ENCODE results near the gene GALNT1. TPM values are rescaled to one million over a fixed set of nuclear protein-coding genes. Genes with fewer than 3 reads are reported as not detected.
"Not testable (repeated sequence)": the region's sequence is repeated elsewhere in the genome, so short reads cannot be mapped to it uniquely, and the experiment has no call there.

Gene GALNT1
- 36.9 and 40.1 TPM in 2 replicates for total RNA-seq (2014; rRNA removed; shearing (Covaris generic))

DNA sequence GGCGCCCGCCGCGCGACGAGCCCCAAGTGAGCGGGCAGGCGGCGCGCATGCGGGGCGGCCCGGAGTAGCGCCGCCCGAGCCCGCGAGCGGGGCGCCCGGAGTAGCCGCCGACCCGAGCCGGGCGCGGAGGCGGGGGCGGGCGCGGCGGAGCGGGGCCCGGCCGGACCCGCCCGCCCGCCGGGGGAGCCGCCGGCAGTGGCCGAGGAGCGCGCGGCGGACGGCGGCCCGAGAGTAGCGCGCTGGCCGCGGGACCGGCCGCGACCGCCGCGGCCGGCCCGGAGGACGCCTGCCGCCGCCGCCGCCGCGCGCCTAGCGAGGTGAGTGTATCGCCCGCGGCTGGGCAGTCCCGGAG is at the start of gene GALNT1:
GALNT1 (plus strand) TSS at position 195 of the 352 bp plus-strand sequence. CDS start 72,923 bp downstream, outside the sequence.
- H3K9me3 ChIP-seq (replicated peaks) = no peaks in the 10 kb centered on the region
- no peaks in the 10 kb centered on the region for H3K36me3 ChIP-seq
- H3K27ac ChIP-seq = peak within 1 kb of the TSS; percentile 36
- DNase-seq = no peak
- peak within 1 kb of the TSS; percentile 81 for H3K4me3 ChIP-seq
- H3K4me1 ChIP-seq = no peaks in the 10 kb centered on the region
- no peaks in the 10 kb centered on the region for H3K27me3 ChIP-seq

DNA sequence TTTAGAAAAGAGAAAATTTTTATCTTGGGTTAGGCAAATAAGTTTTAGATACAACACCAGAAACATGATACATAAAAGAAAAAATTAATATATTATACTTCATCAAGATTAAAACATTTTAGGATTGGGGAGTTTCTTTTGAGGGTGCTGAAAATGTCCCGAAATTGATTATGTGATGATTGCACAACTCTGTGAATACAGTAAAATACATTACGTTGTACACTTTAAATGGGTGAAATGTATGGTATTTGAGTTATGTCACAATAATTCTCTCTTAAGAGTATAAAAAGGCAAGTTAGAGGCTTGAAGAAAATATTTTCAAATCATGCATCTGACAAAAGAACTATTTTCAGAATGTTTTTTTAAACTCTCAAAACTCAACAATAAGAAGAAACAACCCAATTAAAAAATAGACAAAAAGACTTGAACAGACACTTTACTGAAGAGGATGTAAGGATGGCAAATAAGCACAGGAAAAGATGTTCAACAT is 47.6 kb upstream of the GALNT1 start:
- no peak overlapping the region for H3K4me3 ChIP-seq
- no peaks in the 10 kb centered on the region for H3K9me3 ChIP-seq (replicated peaks)
- DNase-seq = no peak
- no peak overlapping the region for H3K27ac ChIP-seq
- no peaks in the 10 kb centered on the region for H3K27me3 ChIP-seq
- H3K36me3 ChIP-seq = no peaks in the 10 kb centered on the region
- no peaks in the 10 kb centered on the region for H3K4me1 ChIP-seq

DNA sequence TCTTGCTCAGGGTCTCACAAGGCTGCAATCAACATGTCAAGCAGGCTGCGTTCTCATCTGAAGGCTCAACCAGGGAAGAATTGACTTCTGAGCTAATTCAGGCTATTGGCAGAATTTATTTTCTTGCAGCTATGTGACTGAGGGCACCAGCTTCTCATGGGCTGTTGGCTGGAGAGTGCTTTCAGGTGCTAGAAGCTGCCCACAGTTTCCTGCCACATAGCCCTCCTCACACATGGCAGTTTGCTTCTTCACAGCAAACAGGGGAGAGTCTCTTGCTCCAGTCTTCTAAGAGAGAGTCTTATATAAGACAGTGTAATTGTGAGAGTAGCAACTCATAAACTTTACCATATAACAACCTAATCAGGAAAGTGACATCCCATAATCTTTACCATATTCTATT is 46.2 kb upstream of the GALNT1 start:
- Histone ChIP-seq H3K4me1 (no peaks in the 10 kb centered on the region), H3K4me3 (no peak overlapping the region), H3K9me3 (replicated peaks) (no peaks in the 10 kb centered on the region), H3K27me3 (no peaks in the 10 kb centered on the region), H3K27ac (no peak overlapping the region), H3K36me3 (no peaks in the 10 kb centered on the region)
- DNase-seq = no peak

DNA sequence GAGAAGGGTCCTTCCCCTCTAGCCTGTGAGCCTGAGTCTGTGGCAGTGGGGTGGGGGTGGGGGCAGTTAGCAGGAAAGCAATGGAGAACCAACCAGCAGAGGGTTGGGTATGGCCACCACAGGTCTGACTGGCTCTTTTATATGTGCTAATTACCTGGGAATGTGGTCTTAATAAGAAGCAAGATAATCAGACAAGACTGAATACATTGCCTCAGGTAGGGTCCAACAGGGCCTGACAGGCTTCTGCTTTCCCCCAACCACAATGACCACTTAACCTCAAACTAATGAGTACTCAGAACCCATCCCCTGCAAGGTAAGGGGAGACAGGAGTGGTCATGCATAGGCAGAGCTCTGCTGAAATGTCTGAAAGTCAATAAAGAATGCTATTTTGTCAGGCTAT is 39.2 kb upstream of the GALNT1 start:
- Histone ChIP-seq H3K4me3 (no peak overlapping the region), H3K9me3 (replicated peaks) (no peaks in the 10 kb centered on the region), H3K36me3 (no peaks in the 10 kb centered on the region), H3K4me1 (no peaks in the 10 kb centered on the region), H3K27me3 (no peaks in the 10 kb centered on the region), H3K27ac (no peak overlapping the region)
- DNase-seq = no peak

DNA sequence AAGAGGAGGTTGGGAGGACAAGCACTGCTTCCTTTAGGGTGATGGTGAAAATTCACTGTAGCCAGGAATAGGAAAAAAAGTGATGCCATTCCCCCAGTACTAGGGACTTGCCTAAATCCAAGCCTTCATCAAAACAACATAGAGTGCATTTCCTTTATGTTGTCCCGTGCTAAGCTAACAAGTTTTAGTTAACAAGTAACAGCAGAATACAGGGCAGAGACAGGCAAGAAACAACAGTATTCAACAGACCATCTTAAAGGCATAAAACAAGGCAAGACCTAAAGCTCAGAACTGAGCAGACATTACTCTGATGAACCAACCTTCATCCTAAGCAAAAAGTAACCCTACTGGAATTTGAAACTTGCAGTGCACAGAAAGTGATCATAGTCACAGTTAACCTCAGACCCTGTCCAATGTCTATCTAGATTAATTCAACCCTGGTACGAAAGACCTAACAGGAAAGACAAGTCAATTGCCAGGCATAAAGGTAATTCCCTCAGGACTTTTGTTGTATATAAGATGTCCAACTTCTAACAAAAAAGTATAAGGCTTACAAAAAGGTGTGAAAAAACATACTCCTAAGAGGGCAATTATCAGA is 34.4 kb upstream of the GALNT1 start:
- Histone ChIP-seq H3K27ac (no peak overlapping the region), H3K4me1 (no peaks in the 10 kb centered on the region), H3K36me3 (no peaks in the 10 kb centered on the region), H3K4me3 (no peak overlapping the region), H3K9me3 (replicated peaks) (no peaks in the 10 kb centered on the region), H3K27me3 (no peaks in the 10 kb centered on the region)
- DNase-seq = no peak

DNA sequence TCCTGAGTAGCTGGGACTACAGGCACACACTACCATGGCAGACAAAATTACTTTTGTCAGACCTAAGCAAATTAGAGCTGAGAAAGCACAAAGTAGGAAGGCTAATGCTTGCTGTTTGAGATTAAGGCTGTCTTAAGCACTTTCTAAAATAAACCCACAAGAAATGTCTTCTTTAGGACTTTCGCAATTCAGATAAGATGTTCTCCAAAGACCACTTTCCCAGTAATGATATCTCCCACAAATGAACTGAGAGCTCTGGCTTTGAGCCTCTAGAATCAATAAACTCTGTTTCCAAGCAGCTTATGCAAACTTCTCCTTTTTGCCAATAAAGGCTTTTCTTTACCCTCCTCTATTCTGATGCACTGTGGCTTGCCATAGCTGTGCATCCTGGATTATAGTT is 32.0 kb upstream of the GALNT1 start:
- H3K27me3 ChIP-seq = no peaks in the 10 kb centered on the region
- H3K4me3 ChIP-seq = no peak overlapping the region
- no peaks in the 10 kb centered on the region for H3K4me1 ChIP-seq
- H3K9me3 ChIP-seq (replicated peaks) = no peaks in the 10 kb centered on the region
- no peaks in the 10 kb centered on the region for H3K36me3 ChIP-seq
- no peak for DNase-seq
- no peak overlapping the region for H3K27ac ChIP-seq

DNA sequence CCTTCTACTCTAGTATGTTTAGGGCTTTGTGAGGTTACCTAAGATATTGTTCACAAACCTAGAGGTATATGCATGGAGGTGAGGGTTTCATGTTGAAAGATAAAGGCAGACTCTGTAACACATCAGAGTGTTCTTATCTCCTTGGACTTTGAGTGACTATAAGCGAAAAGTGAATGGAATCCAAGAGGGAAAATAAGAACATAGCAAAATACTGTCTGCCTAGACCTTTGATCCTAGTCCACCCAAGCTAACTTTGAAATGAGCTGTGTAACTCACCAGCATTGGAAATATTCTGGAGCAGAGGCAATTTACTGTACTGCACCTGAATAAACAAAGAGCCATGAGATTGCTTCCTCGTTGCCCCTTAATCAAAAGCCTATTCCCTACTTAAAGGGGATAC is 28.2 kb upstream of the GALNT1 start:
- no peak for DNase-seq
- H3K36me3 ChIP-seq = no peaks in the 10 kb centered on the region
- no peaks in the 10 kb centered on the region for H3K27me3 ChIP-seq
- no peak overlapping the region for H3K27ac ChIP-seq
- H3K4me1 ChIP-seq = no peaks in the 10 kb centered on the region
- no peaks in the 10 kb centered on the region for H3K9me3 ChIP-seq (replicated peaks)
- H3K4me3 ChIP-seq = no peak overlapping the region

DNA sequence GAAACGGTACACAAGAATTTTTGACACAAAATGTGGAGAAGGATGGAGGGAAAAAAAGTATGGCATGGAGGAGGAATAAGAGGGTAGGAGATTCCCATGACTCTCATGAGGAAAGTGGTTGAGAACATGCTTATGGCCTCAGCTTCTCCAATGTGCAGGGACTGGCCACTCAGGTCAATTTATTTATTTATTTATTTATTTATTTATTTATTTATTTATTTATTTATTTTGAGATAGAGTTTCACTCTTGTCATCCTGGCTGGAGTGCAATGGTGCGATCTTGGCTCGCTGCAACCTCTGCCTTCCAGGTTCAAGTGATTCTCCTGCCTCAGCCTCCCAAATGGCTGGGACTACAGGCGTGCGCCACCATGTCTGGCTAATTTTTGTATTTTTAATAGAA is 26.0 kb upstream of the GALNT1 start:
- DNase-seq; H3K4me3 ChIP-seq; H3K4me1 ChIP-seq; H3K9me3 ChIP-seq (replicated peaks); H3K27ac ChIP-seq; H3K36me3 ChIP-seq; H3K27me3 ChIP-seq: not testable (repeated sequence)

DNA sequence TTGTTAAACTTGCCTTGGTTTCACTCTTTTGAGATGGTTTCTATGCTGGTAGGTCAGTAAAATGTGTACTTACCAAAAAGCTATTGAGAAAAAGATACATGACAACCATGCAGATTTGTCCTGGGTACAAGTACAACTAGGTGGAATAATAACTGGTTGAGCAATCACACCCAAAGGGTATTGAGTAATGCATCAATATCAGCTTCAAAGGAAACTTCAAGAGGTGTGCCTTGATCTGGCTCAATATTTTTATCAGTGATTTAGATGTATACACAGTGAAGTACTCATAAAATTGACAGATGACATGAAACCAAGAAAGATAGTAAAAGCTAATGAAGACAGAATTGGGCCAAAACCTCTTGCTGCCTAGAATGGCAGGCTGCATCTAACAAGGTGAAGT is 21.7 kb upstream of the GALNT1 start:
- DNase-seq = no peak
- H3K4me3 ChIP-seq = no peak overlapping the region
- no peaks in the 10 kb centered on the region for H3K4me1 ChIP-seq
- no peaks in the 10 kb centered on the region for H3K27me3 ChIP-seq
- H3K36me3 ChIP-seq = no peaks in the 10 kb centered on the region
- H3K27ac ChIP-seq = no peak overlapping the region
- H3K9me3 ChIP-seq (replicated peaks) = no peaks in the 10 kb centered on the region

DNA sequence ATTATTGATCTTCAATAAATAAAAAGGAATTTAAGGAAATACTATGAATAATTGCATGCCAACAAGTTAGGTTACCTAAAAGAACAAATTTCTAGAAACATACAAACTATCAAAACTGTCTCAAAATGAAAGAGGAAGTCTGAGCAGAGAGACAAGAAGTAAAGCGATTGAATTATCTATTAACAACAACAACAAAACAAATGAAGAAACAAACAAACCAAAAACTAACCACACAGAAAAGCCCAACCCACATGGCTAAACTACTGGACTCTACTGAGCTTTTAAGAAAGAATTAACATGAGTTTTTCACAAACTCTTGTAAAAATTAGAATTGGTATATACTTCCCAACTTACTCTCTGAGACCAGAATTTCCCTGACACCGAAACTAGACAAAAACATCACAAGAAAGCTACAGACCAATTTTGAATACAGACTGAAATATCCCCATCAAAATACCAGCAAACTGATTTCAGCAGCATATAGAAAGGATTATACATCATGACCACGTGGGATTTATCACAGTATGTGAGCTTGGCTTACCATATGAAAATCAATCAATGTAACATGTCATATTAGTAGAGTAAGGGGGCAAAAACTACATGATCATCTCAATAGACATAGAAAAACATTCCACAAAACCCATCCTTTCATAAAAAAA is 16.6 kb upstream of the GALNT1 start:
- Histone ChIP-seq H3K27me3 (no peaks in the 10 kb centered on the region), H3K9me3 (replicated peaks) (no peaks in the 10 kb centered on the region), H3K36me3 (no peaks in the 10 kb centered on the region), H3K4me3 (no peak overlapping the region), H3K27ac (no peak overlapping the region), H3K4me1 (no peaks in the 10 kb centered on the region)
- DNase-seq = no peak

DNA sequence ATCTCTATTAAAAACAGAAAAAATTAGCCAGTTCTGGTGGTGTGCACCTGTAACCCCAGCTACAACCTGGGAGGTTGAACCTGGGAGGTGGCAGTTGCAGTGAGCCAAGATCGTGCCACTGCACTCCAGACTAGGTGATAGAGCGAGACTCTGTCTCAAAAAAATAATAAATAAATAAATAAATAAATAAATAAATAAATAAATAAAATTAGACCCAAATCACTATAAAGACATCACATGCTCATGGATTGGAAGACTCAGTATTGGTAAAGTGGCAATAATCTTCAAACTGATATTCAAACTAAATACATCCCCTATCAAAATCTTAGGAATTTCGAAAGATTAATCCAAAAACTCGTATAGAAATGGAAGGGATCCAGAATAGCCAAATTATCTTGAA is 15.5 kb upstream of the GALNT1 start:
- DNase-seq = no peak
- no peaks in the 10 kb centered on the region for H3K36me3 ChIP-seq
- H3K27ac ChIP-seq = no peak overlapping the region
- H3K4me3 ChIP-seq = no peak overlapping the region
- H3K9me3 ChIP-seq (replicated peaks) = no peaks in the 10 kb centered on the region
- H3K4me1 ChIP-seq = no peaks in the 10 kb centered on the region
- H3K27me3 ChIP-seq = no peaks in the 10 kb centered on the region

DNA sequence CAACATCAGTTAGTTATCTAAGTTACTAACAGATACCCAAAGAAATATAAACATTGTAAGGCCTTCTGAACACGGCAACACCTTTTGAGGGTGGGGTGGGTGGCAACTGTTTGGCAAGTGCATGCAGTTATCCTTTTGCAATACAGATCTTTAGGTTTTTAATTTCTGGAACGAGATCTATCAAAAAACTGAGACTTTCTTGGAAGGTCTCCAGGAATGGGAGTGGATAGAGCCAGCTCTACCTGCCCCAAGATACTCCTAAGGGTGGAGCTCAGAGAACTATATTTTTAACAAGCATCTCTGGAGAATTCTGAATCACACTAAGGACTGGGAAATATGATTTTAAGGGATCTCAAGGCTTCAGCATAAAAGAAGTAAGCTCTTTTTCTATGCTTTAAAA is 11.4 kb upstream of the GALNT1 start:
- Histone ChIP-seq H3K4me1 (no peaks in the 10 kb centered on the region), H3K4me3 (no peak overlapping the region), H3K27me3 (no peaks in the 10 kb centered on the region), H3K27ac (no peak overlapping the region), H3K36me3 (no peaks in the 10 kb centered on the region), H3K9me3 (replicated peaks) (no peaks in the 10 kb centered on the region)
- no peak for DNase-seq

DNA sequence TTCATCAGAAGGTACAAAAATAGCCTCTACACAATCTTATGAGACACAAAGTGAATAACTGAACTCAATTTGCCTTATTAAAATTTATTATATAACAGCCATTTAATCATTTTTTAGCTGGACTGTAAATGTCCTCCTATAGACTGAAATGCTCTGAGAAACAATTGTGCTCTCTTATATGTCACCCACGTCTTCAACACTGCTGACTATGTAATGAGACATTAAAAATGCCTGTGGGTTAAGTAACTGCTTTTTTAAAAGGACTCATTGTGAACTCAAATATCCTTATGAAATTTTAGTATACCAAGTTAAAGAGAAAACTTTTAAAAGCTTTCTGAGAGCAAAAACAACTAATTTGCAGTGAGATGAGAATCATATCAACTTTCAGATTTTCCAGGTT is 10.4 kb upstream of the GALNT1 start:
- Histone ChIP-seq H3K4me3 (no peak overlapping the region), H3K27me3 (no peaks in the 10 kb centered on the region), H3K9me3 (replicated peaks) (no peaks in the 10 kb centered on the region), H3K4me1 (no peaks in the 10 kb centered on the region), H3K36me3 (no peaks in the 10 kb centered on the region), H3K27ac (no peak overlapping the region)
- DNase-seq = no peak

DNA sequence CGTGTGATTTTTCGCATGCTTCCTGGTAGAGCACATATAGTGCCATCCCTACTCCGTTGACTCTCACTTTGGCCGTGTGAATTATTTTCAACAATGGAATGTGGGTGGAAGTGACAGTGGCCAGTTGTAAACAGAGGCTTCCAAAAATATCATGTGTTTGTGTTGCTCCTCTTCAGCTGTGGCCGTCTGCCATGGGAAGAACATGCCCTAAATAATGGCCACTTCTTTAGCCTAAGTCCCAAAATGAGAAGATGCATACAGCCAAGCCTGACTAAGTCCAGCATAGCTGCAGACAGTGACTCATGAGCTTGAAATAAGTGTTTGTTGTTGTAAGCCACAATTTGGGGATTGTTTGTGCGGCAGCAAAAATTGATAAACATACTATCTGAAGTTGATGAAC is 8.9 kb upstream of the GALNT1 start:
- Histone ChIP-seq H3K27me3 (no peaks in the 10 kb centered on the region), H3K4me3 (no peak overlapping the region), H3K36me3 (no peaks in the 10 kb centered on the region), H3K27ac (no peak overlapping the region), H3K9me3 (replicated peaks) (no peaks in the 10 kb centered on the region), H3K4me1 (no peaks in the 10 kb centered on the region)
- DNase-seq = no peak

DNA sequence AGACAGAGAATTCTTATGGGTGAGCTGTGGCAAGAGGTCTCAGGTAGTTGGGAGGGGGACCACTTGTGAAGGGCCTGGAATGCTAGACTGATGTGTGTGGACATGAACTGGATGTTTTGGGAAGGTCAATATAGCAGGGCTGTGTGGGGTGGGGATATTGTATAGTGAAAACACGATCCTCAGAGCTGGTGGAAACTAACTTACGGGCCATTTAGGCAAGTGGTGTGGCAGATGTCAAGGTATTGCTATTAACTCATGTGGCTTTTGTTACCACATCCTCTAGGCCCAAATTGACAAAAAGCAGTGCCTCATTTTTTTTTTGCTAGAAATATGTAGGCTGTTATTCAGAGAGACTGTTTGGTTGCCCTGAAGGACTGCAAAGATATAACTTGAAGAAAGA is 8.0 kb upstream of the GALNT1 start:
- H3K27me3 ChIP-seq = no peaks in the 10 kb centered on the region
- no peak overlapping the region for H3K4me3 ChIP-seq
- no peaks in the 10 kb centered on the region for H3K36me3 ChIP-seq
- DNase-seq = no peak
- no peak overlapping the region for H3K27ac ChIP-seq
- H3K9me3 ChIP-seq (replicated peaks) = no peaks in the 10 kb centered on the region
- no peaks in the 10 kb centered on the region for H3K4me1 ChIP-seq

DNA sequence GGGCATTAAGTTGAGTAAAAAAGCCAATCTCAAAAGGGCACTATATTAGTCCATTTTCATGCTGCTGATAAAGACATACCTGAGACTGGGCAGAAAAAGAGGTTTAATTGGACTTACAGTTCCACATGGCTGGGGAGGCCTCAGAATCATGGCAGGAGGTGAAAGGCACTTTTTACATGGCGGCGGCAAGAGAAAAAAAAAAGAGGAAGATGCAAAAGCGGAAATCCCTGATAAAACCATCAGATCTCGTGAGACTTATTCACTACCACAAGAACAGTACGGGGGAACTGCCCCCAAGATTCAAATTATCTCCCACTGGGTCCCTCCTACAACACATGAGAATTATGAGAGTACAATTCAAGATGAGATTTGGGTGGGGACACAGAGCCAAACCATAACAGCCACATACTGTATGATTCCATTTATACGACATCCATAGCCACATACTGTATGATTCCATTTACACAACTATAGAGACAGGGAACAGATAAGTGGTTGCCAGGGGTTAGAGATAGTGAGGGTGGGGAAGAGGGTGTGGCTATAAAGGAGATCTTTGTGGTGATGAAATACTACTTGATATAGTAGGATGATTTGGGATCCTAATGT is 5.2 kb upstream of the GALNT1 start:
- H3K4me1 ChIP-seq; H3K9me3 ChIP-seq (replicated peaks): not testable (repeated sequence)

More for the DNA sequence above, 5.2 kb upstream of the GALNT1 start:
- H3K36me3 ChIP-seq, DNase-seq, H3K4me3 ChIP-seq, H3K27me3 ChIP-seq, H3K27ac ChIP-seq: not testable (repeated sequence)
